HFF-Myc (cell line): ENCODE measurements around the gene B2M.

Experiments
- DNase-seq: peaks from one replicate; pipeline ENCODE4 v3.0.0-alpha.2; 2011; ENCODE audit warnings: low read depth; ENCODE audit errors: extremely low read depth
- H3K4me3 ChIP-seq: replicated peaks from 2 replicates; pipeline ENCODE4 v1.5.1; 2011; ENCODE audit warnings: low read depth, mild to moderate bottlenecking, control low read depth, low read length
- CTCF ChIP-seq: IDR thresholded peaks from 2 replicates; pipeline ENCODE4 v1.5.1; 2012; ENCODE audit warnings: mild to moderate bottlenecking, low read depth, low read length, control low read depth; ENCODE audit errors: missing control alignments

B2M gene

GRCh38 chr15:44765036-44765435 is 53.7 kb downstream of the B2M start:
- H3K4me3 ChIP-seq: no peak overlapping the region
- no peak for TF ChIP-seq CTCF
- DNase-seq: no peak
